Retina (tissue), 1 donor: ENCODE data around the gene IL22RA2.

ENCODE experiments used
- DNase-seq: peaks from one replicate; pipeline ENCODE4 v3.0.0-alpha.2; 2016

IL22RA2 gene

GRCh38 chr6:137193256-137194070 lies 20.0 kb upstream of the IL22RA2 start:
- no peak for DNase-seq

DNA sequence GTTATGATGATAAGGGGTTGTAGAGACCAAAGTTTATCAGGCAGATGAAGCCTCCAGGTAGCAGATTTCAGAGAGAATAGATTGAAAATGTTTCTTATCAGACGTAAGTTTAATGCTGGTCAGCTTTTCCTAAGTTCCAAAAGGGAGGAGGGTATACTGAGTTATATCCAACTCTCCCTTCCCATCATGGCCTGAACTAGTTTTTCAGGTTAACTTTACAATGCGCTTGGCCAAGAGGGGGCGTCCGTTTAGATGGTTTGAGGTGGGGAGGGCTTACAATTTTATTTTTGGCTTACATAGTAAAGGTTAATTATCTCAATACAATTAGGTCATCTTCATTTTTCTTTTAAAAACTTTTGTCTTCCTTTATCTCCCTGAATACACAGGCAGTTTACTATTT lies 19.4 kb upstream of the IL22RA2 start:
- DNase-seq = no peak

DNA sequence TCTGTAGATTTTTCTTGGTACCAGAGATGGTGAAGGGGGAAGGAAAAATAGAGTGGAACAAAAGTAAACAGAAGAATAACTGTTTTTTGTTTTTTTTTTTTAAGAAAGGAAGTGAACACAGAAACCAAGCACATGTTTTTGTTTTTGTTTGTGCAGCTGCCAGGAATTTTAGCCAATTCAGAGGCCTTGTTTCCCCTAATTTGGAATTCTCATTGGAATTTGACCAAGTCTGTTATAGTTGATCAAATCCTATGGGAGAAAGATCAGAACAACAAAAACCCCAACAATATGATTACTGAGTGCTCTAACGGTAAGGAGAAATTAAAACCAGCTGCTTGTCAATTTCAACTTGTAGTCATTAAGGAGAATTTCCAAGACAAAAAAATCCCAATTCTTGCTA lies 18.2 kb upstream of the IL22RA2 start:
- no peak for DNase-seq

DNA sequence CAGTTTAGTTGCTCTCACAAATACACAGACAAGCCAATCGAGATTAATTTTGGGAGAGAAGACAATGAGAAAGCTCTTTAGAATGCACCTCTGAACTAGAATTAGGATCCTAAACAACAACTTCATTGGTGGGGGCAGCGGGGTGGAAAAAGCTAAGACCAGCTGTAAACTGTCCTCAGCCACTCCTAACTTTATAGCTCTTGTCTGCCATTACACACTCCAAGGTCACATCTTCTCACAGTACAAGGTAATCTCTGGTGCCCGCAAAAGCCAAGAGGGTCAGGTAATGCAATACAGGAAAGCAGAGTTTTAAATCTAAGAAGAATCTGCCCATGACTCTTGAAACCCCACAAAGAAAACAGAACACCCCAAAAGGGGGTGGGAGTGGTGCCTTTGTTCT lies 17.8 kb upstream of the IL22RA2 start:
- DNase-seq = no peak

- DNase-seq = no peak
Measured at GRCh38 chr6:137190583-137191094, 17.2 kb upstream of the IL22RA2 start.

DNA sequence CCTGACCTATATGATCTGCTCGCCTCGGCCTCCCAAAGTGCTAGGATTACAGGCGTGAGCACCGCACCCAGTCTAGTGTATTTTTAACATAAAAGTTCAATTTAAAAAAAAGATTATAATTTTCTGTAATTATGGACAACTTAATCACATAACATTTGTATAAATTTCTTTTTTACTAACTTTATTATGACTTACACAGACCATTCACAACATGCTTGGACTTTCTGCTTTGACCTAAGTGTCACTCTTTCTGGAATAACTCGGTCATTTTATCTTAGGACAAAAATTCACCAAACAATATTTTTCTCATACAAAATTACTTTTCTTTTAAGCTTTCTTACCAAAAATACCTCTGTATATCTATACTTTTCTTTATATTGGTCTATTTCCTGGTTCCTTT lies 15.4 kb upstream of the IL22RA2 start:
- no peak for DNase-seq

GRCh38 chr6:137185290-137185689 lies 11.8 kb upstream of the IL22RA2 start:
- no peak for DNase-seq

DNA sequence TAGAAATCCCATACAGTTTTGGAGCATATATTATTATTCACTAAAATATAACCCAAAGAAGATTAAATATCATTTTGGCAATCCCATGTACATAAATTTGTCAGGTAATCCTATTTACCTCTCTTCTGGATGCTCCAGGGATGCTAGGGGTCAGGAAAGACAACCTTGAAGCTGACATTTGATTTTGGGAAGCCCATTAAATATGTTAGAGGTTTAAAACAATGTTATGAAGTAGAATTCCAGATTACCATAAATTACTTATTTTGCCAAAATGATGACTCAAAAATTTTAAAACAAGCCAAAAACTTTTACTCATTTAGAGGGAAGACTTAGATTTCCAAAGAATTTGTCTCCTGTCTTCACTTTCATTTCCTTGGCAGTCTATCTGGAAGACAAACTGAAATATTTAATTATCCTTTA lies 9.2 kb upstream of the IL22RA2 start:
- DNase-seq = no peak

DNA sequence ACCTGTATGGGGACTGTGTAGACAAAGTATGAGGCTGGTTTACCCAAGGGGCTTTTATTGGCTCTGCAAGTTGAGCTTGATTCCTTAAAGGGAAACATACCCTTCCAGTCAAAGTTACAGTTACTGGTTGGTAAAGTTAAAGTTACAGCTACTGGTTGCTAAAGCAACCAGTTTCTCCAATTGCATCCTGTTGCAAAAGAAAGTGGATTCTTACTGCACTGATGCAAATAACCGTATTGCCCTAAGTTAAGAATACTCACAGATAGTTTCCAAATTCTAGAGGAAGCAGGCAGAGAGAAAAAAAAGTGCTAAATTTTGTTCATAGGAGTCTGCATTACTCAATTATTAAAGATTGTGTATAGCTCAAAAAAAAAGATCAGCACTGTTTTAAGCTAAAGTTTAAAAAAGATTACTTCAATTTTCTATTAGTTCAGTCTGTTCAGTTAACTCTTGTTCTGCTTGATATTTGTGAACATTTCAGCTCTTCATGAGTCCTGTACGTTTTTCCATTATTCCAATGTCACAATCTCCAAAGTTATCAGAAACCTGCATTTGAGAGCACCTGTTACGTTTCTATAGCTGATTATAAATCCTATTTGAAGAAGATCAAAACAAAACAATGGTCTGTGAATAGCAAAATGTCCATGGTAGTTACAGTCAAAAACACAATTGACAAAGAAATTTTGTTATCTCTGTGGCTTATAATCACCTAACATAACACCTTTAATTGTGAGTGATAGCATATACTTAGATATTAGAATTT lies 8.6 kb upstream of the IL22RA2 start:
- DNase-seq = no peak

DNA sequence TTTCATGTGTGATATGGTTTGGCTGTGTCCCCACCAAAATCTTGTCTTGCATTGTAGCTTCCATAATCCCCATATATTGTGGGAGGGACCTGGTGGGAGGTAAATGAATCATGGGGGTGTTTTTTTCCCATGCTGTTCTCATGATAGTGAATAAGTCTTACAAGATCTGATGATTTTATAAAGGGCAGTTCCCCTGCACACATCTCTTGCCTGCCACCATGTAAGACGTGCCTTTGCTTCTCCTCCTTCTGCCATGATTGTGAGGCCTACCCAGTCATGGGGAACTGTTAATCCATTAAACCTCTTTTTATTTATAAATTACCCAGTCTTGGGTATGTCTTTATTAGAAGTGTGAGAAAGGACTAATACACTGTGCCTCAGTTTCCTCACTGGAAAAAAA lies 4.2 kb upstream of the IL22RA2 start:
- no peak for DNase-seq

- no peak for DNase-seq
Measured at GRCh38 chr6:137176729-137177128, 3.3 kb upstream of the IL22RA2 start.

DNA sequence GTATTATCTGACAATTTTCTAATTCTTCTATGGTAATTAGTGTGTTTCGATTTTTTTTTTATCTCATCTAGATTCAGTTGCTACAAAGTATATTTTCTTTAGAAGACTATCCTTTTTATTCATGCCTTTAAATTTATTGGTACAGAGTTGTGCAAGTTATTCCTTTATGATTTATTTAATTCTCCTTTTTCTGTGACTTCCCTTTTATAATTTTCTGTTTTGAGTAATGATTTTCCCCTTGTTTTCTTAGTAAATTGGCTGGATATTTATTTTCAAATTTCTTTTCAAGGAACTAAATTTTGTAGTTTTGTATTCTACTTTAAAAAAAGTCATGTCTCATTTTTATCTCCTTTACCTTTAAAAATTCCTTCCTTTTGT lies 2.4 kb upstream of the IL22RA2 start:
- DNase-seq = no peak

DNA sequence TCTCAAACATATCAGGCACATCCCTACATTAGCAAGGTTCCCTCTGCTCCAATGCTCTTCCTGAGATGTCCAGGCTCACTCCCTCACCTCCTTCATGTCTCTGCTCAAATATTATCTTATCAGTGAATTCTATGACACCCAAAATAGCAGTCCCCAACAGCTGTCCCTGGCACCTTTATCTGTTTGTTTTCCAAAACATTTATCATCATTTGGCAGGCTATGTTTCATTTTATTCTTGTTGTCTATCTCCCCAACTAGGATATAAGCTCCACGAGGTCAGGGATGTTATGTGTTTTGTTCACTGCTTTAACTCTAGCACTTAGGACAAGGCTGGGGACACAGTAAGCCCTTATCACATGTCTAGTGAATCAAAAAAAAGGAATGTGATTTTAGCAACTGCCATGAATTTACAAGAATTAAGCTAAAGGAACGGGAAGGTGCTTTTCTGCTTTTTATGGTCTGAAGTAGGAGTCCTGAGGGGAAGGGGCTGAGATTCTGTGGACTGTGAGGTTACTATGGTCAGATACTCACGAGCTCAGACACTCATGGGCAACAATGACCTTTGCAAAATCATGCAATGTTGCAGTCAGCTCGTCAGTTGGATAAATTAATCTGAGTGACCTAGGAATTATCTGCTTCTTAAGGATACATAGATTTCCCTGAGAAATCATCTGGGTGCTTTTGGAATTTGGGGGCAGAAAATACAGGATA lies 1.9 kb upstream of the IL22RA2 start:
- no peak for DNase-seq

GRCh38 chr6:137172734-137173431 lies 561 bp downstream of the IL22RA2 start:
- DNase-seq = no peak

GRCh38 chr6:137171824-137172733 lies 1.4 kb downstream of the IL22RA2 start:
- no peak for DNase-seq

DNA sequence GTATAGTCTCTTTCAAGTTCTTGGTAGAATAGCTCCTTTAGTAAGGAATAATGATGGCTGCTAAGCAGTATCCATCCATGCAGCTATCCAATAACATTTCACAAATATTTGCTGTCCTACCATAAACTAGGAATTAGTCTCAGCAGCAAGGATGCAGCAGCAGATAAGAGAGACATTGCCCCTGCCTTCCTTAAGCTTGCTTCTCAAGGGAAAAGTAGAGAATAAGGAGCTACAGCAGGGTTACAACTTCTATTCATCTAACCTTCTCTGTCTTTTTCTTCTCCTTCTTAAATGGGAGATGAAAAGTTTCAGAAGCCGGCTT lies 2.4 kb downstream of the IL22RA2 start:
- no peak for DNase-seq

- no peak for DNase-seq
Measured at GRCh38 chr6:137170266-137171052, 3.0 kb downstream of the IL22RA2 start.

GRCh38 chr6:137167702-137168377 lies 5.6 kb downstream of the IL22RA2 start:
- DNase-seq = no peak

DNA sequence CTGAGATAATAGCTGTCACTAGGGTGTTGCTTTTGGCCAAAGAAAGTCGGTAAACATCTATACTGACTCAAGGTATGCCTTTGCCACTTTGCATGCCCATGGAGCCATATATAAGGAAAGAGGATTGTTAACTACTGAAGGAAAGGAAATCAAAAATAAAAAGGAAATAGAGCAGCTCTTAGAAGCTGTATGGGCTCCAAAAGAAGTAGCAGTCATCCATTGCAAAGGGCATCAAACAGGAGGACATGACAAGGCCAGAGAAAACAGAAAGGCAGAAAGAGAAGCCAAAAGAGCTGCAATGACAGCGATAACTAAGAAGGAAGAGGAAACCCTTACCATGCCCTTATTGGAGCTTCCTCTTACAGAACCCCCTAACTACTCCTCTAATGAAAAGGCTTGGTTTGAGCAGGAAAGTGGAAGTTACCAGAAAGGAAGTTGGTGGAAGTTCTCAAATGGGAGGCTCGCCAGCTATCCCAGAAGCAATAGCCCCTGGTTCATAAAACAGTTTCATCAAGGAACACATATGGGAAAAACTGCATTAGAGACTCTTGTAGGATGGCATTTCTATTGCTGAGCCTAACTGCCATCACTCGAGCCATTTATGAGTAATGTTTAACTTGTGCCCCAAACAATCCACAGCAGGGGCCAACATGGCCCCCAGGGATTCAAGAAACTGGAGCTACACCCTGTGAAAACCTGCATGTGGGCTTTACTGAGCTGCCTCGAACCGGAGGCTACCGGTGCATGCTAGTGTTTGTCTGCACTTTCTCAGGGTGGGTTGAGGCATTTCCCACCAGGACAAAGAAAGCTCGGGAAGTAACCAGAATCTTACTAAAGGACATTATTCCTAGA lies 7.0 kb downstream of the IL22RA2 start:
- no peak for DNase-seq
